Central memory CD4-positive, alpha-beta T cell (primary cell): ENCODE data around the gene FANCB.

Experiments
- DNase-seq: peaks from one replicate; pipeline ENCODE4 v3.0.0; 2022
- total RNA-seq, 3 experiments: gene quantifications; one replicate each; lab custom pipeline; 2026; lab: John Stamatoyannopoulos, UW

The FANCB gene
- total RNA-seq, result 5.2 to 11.6 (median 8.4) reads per million in 3 experiments

- peak; percentile 95 for DNase-seq
These were observed at the start of gene FANCB, which contains the start of gene MOSPD2 for GRCh38 chrX:14872851-14873675. TSS of gene FANCB (minus strand) at chrX:14873069. CDS start at chrX:14865510, 7,559 bp downstream. TSS of gene MOSPD2 (plus strand) at chrX:14873421. CDS start at chrX:14873529, 108 bp downstream.

DNA sequence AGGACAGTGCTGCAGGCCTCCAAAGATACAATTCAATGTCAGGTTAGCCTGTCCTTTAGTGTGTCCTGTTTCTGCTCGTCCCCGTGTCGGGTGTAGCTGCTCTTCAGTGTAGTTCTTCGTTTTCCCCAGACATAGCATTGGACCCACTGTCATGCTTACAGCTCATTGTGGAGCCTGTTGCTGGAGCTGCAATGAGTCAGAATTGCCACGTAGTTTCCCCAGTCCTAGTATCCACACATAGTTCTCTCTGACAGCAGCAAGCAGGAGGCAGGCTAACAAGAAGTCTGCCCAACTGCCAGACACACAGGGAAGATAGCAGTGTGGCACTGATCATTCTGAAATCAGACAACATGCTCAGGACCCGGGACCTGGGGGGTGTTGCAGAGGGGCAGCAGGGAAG, 49.6 kb upstream of the FANCB start:
- no peak for DNase-seq

DNA sequence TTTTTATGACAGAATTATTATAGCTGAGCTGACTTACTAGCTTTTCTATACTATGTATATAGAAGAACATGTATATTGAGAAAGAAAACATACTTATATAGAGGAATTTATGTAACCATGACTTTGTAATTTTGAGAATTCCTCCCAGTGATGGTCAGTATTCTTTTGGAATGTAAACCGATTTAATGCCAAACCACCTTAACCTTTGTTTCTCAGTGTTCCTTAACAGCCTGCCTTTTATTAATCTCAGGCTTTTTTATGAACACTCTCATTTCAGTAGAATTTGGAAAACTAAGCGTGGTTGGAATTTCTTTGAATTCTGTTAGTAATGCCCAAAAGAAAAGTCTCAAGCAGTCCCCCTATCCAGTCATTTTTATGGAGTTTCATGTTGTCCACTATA, 47.3 kb upstream of the FANCB start:
- DNase-seq, result no peak

DNA sequence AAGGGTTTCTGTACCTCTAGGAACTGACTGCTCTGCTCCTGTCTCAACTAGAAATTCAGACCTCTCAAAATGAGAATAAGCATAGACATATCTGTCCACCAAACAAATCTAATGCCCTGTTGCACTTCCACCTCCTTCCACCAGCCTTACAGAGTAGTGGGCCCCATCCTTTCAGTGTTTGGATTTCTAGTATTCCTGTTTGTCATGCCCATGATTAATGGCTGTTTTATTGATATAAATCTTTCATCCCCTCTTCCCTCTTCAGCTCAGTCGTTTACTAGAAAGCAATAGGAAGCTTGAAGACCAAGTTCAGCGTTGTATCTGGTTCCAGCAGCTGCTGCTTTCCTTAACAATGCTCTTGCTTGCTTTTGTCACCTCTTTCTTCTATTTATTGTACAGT, 46.5 kb upstream of the FANCB start:
- no peak for DNase-seq

DNA sequence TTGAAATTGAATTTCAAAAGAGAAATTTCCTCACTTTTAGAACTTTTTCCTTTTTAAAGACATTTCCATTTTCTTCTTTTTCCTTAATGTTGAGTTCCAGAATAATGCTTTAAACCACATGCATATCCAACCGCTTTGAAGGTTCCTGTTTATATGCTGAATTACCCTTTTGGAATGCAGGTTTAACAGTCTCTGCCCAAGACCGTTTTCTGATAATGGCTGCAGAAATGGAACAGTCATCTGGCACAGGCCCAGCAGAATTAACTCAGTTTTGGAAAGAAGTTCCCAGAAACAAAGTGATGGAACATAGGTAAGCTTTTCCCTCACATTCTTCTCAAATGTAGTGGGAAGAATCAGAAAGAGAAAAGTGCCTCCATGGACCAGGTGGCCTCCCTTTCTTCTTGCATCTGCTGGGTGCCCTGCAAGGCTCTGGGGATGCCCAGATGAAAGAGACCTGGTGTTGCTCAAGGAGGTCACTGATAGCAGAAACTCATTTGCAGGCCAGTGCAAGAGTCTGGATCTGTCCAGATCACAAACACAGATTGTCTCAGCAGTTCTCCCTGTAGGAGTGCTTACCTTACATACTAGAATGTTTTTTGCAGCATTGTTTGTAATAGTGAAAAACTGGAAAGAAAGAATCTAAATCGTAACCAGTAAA, 43.3 kb upstream of the FANCB start:
- DNase-seq, result no peak

GRCh38 chrX:14915596-14915995, 42.7 kb upstream of the FANCB start:
- DNase-seq, result no peak

DNA sequence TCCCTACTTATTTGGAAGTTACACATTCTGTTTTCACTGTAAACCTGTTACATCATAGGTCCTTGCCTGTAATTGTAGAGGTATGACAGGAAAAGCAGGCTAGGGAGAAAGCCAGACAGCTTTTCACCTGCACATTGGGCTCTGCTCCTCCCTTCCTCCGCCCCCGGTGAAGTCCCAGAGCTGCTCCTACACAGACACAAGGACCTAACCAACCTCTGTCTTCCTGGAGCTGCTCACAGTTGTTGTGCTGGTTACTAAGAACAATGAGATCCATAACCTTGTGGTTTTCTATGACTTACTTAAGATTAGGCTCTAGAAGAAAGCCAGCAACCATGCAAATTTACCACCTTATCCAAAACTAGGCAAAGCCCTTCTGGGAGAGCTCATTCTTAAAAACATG, 40.4 kb upstream of the FANCB start:
- DNase-seq, result no peak

DNA sequence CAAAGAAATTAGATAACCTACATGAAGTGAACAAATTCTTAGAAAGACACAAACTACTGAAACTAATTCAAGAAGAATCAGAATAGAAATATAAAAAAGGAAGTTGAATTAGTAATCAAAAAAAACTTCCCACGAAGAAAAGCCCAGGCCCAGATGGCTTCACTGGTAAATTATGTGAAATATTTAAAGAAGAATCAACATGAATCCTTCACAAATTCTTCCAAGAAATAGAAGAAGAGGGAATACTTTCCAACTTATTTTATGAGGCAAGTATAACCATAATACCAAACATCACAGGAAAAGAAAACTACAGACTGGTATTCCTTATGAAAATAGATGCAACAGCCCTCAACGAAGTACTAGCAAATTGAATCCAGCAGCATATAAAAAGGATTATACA, 31.0 kb upstream of the FANCB start:
- DNase-seq, result no peak

GRCh38 chrX:14902537-14902936, 29.7 kb upstream of the FANCB start:
- DNase-seq, result no peak

GRCh38 chrX:14899607-14900006, 26.7 kb upstream of the FANCB start:
- no peak for DNase-seq

DNA sequence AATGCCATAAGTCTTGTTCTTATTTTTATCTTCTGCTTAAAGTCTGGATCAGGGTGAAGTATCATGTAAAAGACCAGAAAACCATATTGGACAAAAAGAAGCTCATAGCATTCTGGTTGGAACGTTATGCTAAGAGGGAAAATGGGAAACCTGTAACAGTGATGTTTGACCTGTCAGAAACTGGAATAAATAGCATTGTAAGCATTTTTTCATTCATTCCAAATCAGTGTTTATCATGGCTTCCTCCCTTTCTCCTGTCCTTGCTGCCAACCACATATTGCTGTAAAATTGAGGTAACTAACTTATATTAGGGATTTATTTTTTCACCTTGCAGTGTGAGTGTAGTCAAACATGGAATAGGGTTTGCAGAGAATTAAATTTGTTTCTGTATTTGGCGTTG, 24.2 kb upstream of the FANCB start:
- DNase-seq, result no peak

GRCh38 chrX:14896273-14896672, 23.4 kb upstream of the FANCB start:
- DNase-seq, result no peak

- DNase-seq, result no peak
These were observed 13.4 kb upstream of the FANCB start for GRCh38 chrX:14886252-14886651.

GRCh38 chrX:14884714-14885113, 11.8 kb upstream of the FANCB start:
- no peak for DNase-seq

DNA sequence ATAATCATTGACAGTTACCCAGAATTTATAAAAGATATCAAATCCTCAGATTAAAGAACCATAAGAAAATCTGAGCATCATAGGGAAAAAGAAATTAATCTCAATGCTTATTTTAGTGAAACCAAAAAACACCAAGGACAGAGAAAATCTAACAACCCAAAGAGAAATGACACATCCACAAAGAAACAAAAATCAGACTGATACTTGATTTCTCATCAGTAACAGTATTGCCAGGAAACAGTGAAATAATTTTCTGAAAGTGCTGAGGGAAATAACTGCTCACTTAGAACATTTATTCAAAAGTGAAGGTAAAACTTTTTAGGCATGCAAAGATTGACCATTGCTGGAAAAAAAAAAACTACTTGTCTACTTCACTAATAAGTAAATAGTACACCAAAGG, 11.0 kb upstream of the FANCB start:
- no peak for DNase-seq

DNA sequence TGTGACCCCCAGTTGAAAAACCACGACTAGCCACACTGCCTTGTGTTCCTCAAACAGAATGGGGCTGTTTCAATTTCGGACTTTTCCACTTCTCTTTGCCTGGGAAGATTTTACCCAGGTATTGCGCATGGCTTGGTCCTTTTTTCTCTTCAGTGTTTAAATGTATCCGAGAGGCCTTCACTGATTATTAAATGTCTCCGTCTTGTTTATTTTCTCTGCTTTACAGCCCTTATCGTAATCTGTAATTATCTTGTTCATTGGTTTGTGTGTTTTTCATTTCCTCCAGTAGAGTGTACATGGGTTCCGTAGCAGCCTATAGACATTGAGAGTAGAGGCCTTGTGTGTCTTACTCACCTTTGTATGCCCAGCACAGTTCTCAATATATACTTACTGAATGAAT, 2.8 kb upstream of the FANCB start:
- DNase-seq, result no peak

DNA sequence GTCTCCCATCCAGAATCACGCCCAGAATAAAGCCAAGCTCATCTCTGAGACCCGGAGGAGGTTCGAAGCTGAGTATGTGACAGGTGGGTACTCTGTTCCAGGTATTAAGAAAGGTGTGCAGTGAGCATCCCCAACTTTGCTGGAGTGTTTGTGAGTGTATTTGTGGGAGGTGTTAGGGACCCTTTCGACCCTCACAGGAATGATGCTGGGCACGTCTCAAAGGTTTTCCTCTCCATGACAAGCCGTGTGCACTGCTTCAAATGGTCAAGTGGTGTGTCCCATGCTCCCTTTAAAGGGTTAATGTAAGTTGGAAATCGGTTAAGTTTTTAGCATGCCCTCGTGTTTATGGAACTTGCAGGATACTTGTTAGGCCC, 794 bp upstream of the FANCB start:
- no peak for DNase-seq

DNA sequence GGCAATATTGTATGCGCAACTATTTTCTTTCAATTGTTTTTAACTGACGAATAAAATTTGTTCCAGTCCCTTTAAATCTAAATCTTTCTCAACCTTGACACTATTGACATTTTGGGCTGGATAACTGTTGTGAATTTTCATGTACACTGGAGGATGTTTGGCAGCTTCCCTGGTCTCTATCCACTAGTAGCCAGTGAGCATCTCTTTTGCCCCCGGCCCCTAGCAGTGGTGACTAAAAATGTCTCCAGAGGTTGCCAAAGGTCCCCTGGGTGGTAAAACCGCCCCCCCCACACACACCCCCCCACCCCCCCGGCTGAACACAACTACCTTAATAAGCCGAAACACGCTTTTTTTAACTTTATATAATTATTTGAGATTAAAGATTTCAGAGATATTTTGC, 514 bp downstream of the FANCB start:
- no peak for DNase-seq

DNA sequence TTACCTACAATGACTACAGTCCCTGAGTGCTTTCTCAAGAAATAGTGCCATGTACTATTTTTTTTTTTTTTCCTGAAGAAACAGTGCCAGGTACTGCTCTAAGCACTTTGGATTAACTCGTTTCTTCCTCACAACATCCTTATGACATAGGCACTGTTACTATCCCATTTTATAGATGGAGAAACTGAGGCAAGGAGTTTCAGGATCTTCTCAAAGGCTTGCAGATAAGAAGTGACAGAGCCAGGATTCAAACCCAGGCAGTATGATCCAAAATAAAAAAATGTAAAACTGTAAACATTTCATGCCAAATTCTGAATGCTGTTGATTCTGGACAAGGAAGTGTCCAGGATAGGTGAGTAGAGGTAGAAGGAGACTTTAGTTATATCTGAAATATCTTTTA, 1.1 kb downstream of the FANCB start:
- DNase-seq, result no peak

- DNase-seq, result no peak
These were observed 7.7 kb downstream of the FANCB start for GRCh38 chrX:14865201-14865600.

DNA sequence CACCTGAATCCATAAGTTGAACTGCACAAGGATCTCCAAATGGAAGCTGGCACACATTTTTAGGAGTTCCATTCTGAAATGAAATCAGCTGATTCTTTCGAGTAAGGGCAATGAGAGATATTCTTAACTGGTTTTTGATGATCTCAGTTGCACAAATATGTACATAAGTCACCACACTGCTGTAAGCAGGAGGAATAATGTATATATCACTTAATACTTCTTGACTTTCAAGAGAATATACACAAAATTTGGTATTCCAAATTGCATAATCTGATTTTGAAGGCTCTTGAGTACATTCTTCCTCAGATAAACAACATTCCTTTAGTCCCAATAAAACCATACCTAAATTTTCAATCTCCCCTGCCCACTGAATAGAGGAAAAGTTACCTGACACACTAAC, 8.2 kb downstream of the FANCB start:
- DNase-seq, result no peak

- DNase-seq, result no peak
These were observed 21.3 kb downstream of the FANCB start for GRCh38 chrX:14851526-14851925.

DNA sequence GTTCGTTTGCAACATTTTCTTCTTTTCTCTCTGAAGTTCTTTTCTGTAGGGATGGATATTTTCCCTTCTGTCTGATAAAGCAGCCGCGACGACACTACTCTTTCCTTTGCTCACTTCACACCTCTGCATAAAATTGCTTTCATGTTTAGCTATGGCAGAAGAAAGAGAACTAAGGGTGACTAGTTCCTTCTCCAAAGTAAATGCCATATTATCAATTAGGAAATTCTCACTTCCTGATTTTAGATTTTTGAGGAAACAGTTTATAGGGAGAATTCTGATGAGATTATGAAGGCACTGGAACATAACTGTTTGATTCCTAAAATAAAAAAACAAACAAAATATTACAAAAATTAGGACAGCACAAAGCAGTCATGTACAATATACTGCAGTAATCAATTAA, 29.2 kb downstream of the FANCB start:
- no peak for DNase-seq

DNA sequence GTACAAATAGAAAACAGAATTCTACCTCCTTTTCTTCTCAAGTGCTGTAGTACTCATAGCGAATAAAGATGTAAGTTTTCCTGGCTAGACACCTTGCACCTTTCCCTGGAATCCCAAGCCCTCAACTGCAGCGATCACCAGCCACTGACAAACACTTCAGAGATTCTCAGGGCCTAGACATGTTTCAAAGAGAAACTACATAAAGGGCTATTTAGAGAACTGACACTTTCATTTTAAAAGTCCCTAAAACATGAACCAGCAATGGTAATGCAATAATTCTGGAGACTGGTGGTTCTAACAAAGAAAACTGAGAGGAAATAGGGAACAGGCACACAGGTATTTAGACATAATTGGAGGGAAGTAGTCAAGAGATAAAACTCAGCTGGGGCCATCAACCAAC, 35.7 kb downstream of the FANCB start:
- DNase-seq, result no peak
